GM12891 (cell line): ENCODE results near the gene TRANK1.
"Not testable (repeated sequence)": the region's sequence is repeated elsewhere in the genome, so short reads cannot be mapped to it uniquely, and the experiment has no call there.

Source experiments
- POLR2A ChIP-seq: IDR thresholded peaks from 2 replicates; pipeline ENCODE4 v1.6.1; 2011; ENCODE audit warnings: low read depth, low read length, control low read depth
- POLR2AphosphoS5 ChIP-seq: IDR thresholded peaks from 2 replicates; pipeline ENCODE4 v1.6.1; 2011; ENCODE audit warnings: low read depth, low read length, control low read depth
- TAF1 ChIP-seq: IDR thresholded peaks from 2 replicates; pipeline ENCODE4 v1.6.1; 2011; ENCODE audit warnings: low read depth, low read length, control low read depth

DNA sequence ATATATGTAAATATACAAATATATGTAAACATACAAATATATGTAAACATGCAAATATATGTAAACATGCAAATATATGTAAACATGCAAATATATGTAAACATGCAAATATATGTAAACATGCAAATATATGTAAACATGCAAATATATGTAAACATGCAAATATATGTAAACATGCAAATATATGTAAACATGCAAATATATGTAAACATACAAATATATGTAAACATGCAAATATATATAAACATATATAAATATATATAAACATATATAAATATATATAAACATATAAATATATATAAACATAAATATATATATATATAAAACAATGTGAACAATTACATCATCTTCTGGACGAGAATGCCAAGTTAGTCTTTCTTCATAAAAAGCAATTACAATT lies 65.0 kb downstream of the TRANK1 start:
- TF ChIP-seq TAF1, POLR2AphosphoS5, POLR2A: not testable (repeated sequence)
